HFFc6 (cell line): ENCODE data around the gene TMCO4. TPM values are rescaled to one million over a fixed set of nuclear protein-coding genes. Genes with fewer than 3 reads are reported as not detected.

Experiments used
- DNase-seq: peaks from one replicate; pipeline ENCODE4 v3.0.0-alpha.2; 2018
- H3K27ac Mint-ChIP-seq: 2 replicates; pipeline ENCODE4 v1.8.0; 2020; ENCODE audit warnings: mild to moderate bottlenecking, mixed read lengths
- H3K27me3 Mint-ChIP-seq: 2 replicates; pipeline ENCODE4 v1.8.0; 2021; ENCODE audit warnings: mild to moderate bottlenecking, moderate library complexity, mixed read lengths; ENCODE audit not compliant: insufficient read depth
- H3K36me3 Mint-ChIP-seq: 2 replicates; pipeline ENCODE4 v1.8.0; 2021; ENCODE audit warnings: low read depth, mixed read lengths
- H3K4me1 Mint-ChIP-seq: 2 replicates; pipeline ENCODE4 v1.8.0; 2020; ENCODE audit warnings: low read depth, mixed read lengths
- H3K4me3 Mint-ChIP-seq: 2 replicates; pipeline ENCODE4 v1.8.0; 2020; ENCODE audit warnings: mild to moderate bottlenecking, moderate library complexity, mixed read lengths
- H3K9me3 Mint-ChIP-seq: 2 replicates; pipeline ENCODE4 v1.8.0; 2020; ENCODE audit warnings: mild to moderate bottlenecking, mixed read lengths
- CTCF ChIP-seq: fragments of 200-600 bp; sonication (generic); IDR thresholded peaks from 2 replicates; pipeline ENCODE4 v1.5.0; 2021; ENCODE audit warnings: antibody characterized with exemption, mild to moderate bottlenecking
- total RNA-seq, 6 experiments: library from RNA; stranded (reverse); fragmentation: NEBNext Ultra II Directional; extraction: Animal tissue kit (Norgen Biotek cat#: 25700); gene quantifications; 2 replicates in 1 of 6; 3 replicates in 5 of 6; pipeline ENCODE4 v1.2.3, GENCODE V29; 2021

The TMCO4 gene
- total RNA-seq, 6 experiments from 2014 or later, result 17.4 to 30.6 (median 27.8) TPM

- no peak for TF ChIP-seq CTCF
- DNase-seq, result no peak
- Mint-ChIP-seq H3K9me3 (no peaks in the 10 kb centered on the region), H3K36me3 (no peaks in the 10 kb centered on the region), H3K4me1 (peaks cover 56% of the 10 kb centered on the region), H3K4me3 (peak overlapping the region; percentile 98), H3K27me3 (no peaks in the 10 kb centered on the region; the same call in 1 of the 2 replicates), H3K27ac (peak overlapping the region; percentile 59)
These were observed 154.1 kb downstream of the TMCO4 start for GRCh38 chr1:19645411-19646251.

GRCh38 chr1:19644681-19645410 lies 154.9 kb downstream of the TMCO4 start:
- Mint-ChIP-seq H3K27ac (peak overlapping the region; percentile 94), H3K36me3 (no peaks in the 10 kb centered on the region), H3K9me3 (no peaks in the 10 kb centered on the region), H3K4me1 (peaks cover 56% of the 10 kb centered on the region), H3K27me3 (no peaks in the 10 kb centered on the region; the same call in 1 of the 2 replicates), H3K4me3 (peak overlapping the region; percentile 98)
- DNase-seq, result no peak
- no peak for TF ChIP-seq CTCF

GRCh38 chr1:19644395-19644680 lies 155.4 kb downstream of the TMCO4 start:
- peaks cover 54% of the 10 kb centered on the region for H3K4me1 Mint-ChIP-seq
- H3K27me3 Mint-ChIP-seq, result peaks cover 1% of the 10 kb centered on the region
- H3K27ac Mint-ChIP-seq, result no peak overlapping the region
- TF ChIP-seq CTCF, result no peak
- no peak for DNase-seq
- H3K9me3 Mint-ChIP-seq, result no peaks in the 10 kb centered on the region
- H3K4me3 Mint-ChIP-seq, result no peak overlapping the region; the same call in 1 of the 2 replicates
- no peaks in the 10 kb centered on the region for H3K36me3 Mint-ChIP-seq

- Mint-ChIP-seq H3K4me3 (peak within 1 kb of the TSS; percentile 98), H3K36me3 (no peaks in the 10 kb centered on the region), H3K4me1 (peaks cover 51% of the 10 kb centered on the region), H3K27me3 (peaks cover 1% of the 10 kb centered on the region), H3K27ac (peak within 1 kb of the TSS; percentile 94), H3K9me3 (no peaks in the 10 kb centered on the region)
- DNase-seq, result peak; percentile 36
- TF ChIP-seq CTCF, result no peak
These were observed 155.9 kb downstream of the TMCO4 start, which contains the start of gene NBL1 for GRCh38 chr1:19643602-19644394. NBL1 (plus strand) TSS chr1:19644311; CDS start chr1:19655031, 10,720 bp downstream.

GRCh38 chr1:19643121-19643520 lies 156.6 kb downstream of the TMCO4 start:
- H3K4me1 Mint-ChIP-seq, result peaks cover 49% of the 10 kb centered on the region
- peak; percentile 60; the same call in 1 of the 2 replicates for TF ChIP-seq CTCF

More at GRCh38 chr1:19643121-19643520, 156.6 kb downstream of the TMCO4 start:
- Mint-ChIP-seq H3K27me3 (peaks cover 1% of the 10 kb centered on the region), H3K27ac (peak overlapping the region; percentile 82), H3K4me3 (peak overlapping the region; percentile 82), H3K36me3 (no peaks in the 10 kb centered on the region), H3K9me3 (no peaks in the 10 kb centered on the region)
- DNase-seq, result peak; percentile 74
